Measurements from ENCODE around the gene CD93.

CD93 gene

DNA sequence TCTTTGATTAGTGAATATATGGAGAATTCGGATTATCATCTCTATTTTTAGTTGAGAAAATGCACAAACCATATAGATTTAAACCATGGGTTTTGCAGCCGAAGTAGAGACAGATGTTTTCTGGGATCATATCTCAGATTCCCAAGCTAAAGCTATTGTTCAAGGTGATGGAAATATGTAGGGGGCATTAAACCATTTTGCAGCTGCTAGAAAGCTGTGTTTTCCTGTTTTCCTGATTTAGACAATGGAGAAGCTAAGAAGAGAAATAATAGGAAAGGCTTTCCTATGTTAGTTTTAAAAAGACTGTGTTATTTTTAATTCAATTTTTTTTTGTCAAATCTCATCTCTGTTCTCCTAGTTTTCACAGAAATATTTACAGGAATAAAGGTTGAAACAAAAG is 6.2 kb downstream of the CD93 start:
- DNase-seq = no peak

DNA sequence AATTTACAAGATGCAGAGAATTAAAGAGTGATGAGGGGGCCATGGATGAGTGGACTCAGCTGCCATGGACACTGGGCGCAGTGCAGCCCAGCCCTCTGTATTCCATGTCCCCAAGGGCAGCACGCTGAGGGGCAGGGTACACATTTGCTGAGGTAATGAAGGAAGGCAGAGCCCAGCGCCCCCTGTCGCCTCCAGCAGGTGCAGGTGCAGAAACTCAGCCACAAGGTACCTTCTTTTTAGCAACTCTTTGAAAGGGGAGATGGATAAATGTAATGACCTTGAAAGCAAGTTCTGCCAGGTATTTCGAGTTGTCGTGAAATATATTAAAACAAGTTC is 7.1 kb downstream of the CD93 start:
- no peak for DNase-seq

DNA sequence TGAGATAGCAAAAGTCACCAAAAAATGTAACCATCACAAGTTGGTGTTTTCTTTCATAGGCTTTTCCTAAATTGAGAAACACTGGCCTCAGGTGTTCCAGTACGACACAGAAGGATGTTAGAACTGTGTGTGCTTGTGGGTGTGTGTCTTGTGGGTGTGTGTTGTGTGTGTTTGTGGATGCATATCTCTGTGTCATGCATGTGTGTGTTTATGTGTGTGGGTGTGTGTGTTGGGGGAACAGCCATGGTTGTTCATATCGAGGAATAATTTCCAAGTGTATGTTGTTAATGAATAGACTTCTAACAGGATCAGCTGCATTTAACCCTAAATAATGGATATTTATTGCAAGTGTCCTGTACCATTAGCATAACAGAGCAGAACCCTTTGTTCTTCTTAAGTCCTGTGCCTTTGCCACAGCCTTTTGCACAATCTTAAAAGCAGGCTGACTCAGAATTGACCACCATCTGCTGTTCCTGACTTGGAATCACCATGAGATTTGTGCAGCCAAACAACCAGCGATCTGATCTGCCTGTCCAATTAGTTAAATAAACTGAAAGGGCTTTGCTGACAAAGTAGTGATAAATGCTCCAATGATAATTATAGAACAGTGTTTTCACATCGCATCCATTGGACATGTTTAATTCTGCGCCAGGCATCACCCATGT is 7.6 kb downstream of the CD93 start:
- DNase-seq = no peak

DNA sequence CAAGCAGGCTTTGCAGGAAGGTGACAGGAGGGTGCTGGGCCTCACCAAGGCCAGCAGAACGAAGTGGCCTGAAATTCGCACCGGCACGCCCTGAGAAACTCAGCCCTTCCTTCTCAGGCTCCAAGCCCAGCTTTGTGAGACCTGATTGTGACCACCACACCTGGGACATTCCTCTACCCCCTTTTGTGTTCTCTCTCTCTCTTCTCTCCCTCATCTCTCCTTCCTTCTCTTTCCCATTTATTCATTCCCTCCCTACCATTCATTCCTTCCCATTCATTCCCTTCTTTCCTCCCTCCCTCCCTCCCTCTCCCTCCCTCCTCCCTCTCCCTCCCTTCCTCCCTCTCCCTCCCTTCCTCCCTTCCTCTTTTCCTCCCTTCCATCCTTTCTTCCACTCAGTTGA is 8.8 kb downstream of the CD93 start:
- DNase-seq = no peak

DNA sequence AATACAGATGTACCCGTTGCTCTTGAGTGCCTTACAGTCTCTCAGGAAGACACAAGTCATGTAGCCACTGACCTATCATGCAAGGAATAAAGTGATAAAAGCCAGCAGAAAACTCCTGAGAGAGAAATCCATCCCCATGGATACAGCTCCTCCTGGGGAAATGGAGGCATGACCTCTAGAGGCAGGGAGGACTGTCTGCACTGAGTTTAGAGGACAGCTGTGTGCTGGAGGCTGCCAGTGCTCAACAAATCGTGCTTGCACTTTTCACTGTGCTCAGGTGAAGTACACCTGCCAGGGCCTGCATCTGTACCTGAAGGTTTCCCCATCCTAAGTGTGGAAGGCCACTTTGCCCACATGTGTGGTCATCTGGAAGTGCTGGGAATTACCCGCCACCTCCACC is 12.1 kb downstream of the CD93 start:
- DNase-seq = no peak

DNA sequence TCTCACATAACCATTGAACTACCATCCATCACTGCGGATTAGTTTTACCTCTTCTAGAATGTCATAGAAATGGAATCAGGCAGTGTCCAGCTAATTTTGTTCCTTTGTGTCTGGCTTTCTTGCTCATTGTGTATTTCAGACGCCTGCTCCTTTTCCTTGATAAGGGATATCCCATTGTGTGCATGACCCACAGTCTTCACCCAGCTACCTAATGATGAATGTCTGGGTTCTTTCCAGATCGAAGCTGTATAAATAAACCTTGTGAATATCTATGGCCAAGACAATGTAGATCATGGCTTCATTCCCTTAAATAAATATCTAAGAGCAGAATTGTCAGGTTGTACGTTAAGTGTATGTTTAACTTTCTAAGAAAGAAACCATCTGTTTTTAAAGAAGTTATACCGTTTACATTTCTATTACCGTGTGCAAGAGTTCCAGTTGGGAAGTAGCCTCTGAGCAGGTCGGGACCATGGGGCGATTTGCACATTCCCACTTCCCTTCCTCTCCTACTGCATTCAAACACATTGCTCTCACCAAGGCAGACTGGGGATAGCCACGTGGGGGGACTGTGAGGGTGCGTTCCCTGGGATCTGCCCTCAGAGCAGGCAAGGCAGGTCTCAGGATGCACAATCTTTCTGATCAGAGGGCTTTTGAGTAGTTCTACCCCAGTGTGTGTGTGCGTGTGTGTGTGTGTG is 13.1 kb downstream of the CD93 start:
- DNase-seq = no peak

DNA sequence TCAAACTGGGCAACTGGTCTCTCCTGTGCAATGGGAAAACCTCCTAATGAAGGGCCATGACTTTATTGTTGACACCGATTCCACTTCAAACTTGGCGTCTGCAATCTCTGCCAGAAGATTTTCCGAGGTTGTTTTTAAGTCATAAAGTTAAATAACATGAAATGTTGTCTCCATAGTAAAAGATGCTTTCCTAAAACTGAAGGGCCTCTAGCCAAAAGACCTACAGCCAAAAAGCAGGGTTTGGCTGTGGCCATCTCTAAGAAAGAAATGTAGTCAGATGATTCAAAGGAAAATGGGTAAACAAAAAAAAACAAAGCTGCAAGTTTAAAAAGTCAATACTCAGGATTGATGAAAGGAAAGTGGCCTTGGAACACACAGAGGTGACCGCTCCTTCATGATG is 14.1 kb downstream of the CD93 start:
- no peak for DNase-seq

DNA sequence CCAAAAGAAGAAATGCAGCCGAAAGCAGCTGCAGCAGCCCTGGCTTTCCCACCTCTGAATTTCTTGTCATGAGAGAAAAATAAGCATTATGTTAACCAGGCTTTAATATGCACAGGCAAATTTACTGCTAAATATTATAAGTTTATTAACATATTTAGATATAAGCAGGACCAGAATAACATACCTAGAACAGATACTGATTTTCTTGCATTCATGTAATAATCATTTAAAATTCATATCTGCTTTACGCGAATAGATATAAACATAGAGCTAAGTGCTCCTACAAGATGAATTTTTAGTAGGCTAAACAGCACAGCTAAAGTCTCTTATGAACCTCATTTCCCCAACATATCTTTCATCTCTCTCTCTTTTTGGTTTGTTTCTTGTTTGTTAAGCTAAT is 14.7 kb downstream of the CD93 start:
- DNase-seq = no peak

DNA sequence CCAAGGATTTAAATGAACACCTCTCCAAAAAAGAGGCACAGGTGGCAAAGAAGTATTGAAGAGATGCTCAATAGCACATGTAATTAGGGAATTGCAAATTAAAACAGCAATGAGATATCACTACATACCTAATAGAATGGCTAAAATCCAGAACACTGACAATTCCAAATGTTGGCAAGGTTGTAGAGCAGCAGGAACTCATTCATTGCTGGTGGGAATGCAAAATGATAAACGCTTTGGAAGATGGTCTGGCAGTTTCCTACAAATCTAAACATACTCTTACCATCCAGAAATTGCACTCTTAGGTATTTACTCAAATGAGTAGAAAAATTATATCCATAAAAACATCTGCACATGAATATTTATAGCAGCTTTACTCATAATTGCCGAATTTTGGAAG is 17.0 kb downstream of the CD93 start:
- DNase-seq = no peak

DNA sequence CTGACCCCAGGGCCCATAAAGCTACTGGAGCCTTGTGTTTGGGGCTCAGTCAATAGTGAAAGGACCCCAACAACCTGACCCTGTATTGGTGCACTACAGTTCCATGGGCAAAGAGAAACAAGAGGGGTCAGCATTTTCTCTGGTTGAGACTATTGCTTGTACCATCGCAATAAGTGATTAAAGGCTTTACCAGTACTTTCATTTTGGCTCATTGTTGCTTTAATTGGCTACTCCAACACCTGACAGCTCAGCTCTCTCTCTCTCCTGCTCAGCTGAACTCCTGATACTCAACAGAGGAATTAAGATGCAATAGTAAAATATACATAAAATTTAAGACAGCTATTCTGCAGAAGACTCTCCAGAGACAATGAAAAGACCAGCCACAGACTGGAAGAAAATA is 17.8 kb downstream of the CD93 start:
- no peak for DNase-seq

DNA sequence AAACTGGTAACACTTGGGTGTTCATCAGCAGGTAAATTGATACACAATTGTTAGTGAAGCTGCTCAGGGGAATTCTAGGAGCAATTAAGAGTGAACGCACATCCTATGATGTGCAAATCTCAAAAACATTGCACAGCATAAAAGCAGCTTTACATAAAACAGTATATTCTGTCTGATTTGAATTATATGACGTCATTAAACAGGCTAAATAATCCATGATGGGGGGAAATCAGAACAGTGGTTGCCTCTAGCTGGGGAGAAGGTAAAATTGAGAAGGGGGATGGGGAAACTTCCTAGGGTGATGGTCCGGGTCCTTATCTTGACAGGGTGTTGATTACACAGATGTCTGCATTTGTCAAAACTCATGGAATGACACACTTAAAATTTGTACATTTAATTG is 19.4 kb downstream of the CD93 start:
- DNase-seq = no peak

DNA sequence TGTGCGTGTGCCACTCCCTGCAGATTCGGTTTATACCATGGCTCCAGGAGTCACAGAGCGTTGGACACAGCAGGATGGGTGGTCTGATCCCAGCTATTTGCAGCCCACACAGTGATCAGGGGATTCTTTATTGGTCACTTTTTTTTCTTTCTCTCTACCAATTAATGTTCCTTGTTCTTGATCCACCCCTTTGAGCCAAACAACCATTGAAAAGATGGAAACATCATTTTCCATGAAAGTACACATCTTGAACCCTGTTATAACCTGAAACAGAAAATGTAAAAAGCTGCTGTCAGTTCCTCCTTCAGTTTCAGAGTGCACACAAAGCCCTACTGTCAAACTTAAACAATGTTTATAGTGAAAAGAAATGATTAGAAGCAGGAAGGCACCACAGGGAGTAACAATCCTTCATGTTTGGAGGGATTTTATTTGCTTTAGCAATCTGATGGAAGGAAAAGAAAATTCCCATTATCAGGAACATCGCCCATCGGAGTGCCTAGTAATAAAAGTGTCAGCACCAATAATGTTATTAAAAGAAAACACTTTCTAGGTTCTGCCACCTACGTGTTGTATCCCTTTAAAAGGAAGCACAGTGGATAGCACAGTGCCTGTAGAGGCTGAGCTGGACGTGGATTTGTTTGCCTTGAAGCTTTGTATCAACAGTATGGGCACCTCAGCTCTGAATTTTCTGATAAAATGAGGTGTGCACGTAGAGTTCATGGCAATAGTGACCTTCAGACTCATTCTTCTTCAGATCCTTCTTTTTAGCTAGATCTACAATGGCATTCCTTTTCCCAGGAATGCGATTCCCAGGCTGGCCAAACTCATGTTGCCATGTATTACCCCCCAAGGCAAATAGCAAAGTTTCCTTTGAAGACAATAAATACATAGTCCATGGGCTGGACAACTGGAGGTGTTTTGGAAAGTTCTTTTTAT is 20.6 kb downstream of the CD93 start:
- no peak for DNase-seq

DNA sequence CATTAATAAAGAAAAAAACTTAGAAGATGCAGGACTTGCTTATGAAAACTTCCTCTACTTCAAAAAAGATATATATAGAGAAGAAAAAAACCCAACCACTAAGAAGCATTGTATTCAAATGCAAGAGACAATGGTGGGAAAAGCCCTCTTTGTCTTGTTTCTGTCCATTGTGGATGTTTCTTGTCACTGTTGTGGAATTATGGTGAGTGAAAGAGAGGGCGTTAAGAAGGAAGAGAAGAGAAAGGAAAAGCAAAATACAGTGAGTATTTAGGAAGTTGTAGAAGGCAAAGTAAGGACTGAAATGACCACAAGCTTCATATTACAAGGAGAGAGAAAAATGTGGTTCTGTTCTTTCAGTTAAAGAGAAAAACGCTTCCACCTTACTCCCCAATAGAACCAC is 22.5 kb downstream of the CD93 start:
- DNase-seq = no peak

DNA sequence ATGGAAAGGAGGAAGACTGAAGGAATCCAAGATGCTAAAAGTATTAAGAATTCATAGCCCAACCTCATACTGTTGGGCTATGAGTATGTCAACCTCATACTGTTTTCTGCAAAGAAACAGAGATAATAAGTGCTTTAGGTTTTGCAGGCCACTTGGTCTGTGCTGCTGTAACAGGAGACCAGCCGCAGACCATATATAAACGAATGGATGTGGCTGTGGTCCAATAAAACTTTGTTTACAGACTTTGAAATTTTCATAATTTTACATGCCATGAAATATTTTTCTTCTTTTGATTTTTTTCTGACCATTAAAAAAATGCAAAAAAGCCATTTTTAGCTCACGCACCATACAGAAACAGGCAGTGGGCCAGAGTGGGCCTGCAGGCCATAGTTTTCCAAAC is 23.0 kb downstream of the CD93 start:
- no peak for DNase-seq

DNA sequence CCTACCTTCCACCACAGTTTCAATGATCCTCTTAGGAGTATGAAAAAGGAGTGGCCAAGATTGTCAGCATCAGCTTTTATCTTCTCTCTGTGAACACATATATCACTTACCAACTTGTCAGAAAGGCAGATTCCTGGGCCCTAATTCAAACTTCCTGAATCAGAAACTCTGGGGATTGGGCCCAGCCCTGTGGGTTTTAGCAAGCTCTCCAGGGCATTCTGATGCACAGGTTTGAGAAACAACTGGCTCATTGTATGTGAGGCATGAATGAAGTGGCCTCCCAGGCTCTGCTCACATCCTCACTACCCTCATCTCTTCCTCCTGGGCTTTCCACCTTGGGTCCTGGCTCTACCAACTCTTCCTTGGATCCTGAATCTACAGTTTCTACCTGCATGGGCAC is 23.5 kb downstream of the CD93 start:
- DNase-seq = no peak

DNA sequence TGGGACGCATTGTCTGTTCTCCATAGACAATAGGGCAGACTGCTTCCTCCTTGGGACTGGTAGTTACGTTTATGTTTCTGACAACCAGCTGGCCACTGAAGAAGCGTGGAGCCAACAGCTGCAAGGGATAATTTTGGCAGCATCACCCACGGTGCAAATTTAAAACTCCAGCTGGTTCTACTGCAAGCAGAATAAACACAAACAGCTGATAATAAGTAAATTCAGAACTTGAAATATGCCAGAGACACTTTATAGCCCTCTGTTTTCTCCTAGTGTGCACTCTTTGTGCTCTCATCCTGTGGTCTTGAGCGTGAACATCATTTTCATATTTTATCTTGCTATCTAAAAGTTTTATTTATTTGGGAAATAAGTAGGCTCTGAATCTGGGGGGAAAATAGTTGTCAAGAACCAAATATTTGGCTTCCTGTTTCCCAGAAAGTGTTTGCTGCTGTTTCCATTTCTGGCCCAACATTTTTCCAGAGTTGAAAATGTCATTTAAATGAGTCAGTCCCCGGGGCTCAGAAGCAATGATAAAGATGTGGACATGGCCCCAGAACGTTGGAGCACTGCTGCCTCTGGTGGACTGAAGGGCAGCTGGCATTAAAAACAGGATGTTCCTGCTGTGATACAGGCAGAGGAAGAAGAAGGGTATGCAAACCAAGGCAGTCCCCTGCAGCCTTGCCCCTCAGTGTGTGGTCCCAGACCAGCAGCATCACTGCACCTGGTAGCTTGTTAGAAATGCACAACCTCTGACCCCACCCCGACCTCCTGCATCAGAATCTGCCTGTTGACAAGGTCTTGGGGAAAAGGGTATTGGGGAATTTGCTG is 24.2 kb downstream of the CD93 start:
- peak; percentile 75 for DNase-seq

DNA sequence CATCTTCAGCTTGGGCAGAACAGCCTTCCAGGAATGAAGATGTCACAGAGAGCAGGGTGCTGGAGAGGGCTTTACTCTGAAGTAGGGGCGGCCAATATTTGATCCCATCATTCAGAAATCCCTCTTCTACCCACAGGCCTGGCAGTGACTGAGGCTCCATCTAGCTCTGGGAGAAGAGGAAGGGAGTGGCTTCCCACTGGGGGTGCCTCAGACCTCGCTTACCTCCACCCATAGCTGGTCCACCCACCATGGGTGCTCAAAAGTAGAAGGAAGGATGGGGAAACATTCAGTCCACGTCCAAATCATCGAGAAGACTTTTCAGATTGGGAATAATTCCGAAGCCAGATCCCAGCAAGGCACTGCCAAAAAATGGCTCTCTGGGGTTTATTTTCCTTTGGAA is 24.9 kb downstream of the CD93 start:
- DNase-seq = no peak

DNA sequence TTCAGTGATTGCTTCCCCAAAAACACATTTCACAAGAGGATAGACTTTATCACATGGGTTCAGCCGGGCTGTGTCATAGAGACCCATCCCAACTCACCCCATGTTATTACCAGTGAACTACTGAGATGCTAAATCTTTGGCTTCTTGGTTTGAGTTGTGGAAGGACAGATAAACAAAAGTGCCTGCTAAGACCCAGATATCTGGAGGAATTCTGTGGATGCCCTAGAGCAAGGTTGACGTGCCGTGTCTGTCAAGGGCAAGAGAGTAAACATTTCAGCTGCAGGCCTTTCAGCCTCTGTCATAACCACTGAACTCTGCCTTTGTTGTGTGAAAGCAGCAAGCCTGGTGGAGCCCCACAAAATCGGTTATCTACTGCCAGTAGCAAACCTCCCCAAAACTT is 25.5 kb downstream of the CD93 start:
- DNase-seq = no peak

DNA sequence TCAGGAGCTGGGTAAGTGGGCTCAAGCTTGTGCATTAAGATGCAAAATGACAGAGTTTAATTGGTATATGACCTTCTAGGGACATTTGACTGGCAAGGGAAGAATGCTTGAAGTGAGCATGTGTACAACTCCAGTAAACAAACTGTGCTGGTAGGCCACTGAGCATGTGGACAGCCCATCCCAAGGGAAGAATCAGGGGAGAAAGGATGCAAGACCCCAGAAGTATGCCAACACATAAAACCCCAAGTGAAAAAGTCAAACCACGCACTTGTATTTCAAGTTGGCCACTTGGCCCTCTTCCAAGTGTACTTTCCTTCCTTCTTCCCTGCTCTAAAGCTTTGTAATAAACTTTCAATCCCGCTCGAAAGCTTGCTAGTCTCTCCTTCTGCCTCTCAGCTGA is 26.3 kb downstream of the CD93 start:
- no peak for DNase-seq

DNA sequence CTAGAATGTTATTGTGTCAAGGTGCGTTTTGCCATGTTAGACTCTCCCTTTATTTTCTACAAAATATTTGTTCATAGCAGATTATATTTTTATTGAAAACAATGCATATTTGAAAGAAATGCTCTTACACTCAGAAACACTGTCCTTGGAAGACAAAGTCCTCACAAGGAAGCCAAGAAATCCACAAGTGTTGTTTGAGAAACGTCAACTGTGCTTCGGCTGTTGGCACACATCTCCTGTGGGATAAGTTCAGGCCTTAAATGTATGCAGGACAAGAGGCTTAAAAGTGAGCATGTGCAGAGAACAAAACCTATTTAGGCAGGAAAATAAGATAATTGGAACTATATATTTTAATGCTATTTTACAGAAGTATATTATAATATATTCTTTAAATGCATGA is 27.1 kb downstream of the CD93 start:
- DNase-seq = no peak

DNA sequence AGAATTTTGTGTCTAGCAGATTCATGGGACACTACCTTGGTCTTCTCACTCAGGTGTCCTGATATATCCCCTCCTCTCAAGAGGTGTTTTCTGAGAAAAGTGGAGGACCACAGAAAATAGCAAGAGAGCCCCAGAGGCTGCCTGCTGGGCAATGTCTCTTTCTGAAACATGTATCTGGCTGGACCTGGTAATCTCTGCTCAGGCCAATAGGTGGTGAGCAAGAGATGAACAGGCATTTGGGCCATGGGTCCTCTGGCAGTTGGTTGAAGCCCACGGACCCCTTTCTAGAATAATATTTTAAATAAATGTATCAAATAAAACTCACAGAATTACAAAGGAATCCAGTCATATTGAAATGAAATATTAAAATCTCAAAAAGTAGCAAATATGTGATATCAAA is 27.9 kb downstream of the CD93 start:
- no peak for DNase-seq

DNA sequence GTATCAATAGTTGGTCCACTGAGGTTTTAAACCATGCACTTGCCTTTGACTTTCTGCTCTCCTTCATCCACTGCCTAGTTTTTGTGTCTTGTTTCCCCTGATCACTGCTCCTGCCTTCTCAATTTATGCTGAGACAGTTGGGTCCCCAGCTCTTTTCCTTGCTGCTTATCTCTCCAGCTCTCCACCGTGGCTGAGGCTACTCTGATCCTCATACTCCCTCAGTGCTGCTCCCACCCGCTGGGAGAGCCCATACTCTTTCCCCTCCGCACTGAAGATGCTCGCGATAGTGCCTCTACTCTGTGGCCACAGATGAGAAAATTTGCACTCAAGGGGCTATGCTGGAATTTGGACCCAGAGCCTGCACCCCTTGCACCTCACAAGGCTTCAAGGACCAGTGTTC is 33.2 kb downstream of the CD93 start:
- DNase-seq = no peak

Data from EL (cell line).